ENCODE data around the gene UVRAG. TPM values are rescaled to one million over a fixed set of nuclear protein-coding genes. Genes with fewer than 3 reads are reported as not detected.

Gene UVRAG
- total RNA-seq, 1 experiment from 2014 or later: 29.5 TPM

GRCh38 chr11:75986966-75987365 is 172.0 kb downstream of the UVRAG start:
- DNase-seq (ENCODE audit: low read depth, low spot score): no peak
- Histone ChIP-seq H3K27ac (ENCODE audit: low read length) (no peak overlapping the region), H3K27me3 (ENCODE audit: control insufficient read depth, insufficient read depth, low read length) (no peaks in the 10 kb centered on the region), H3K4me1 (ENCODE audit: control insufficient read depth, insufficient read depth, low read length) (no peaks in the 10 kb centered on the region), H3K4me3 (ENCODE audit: low read depth in 2 of 2, low read length in 2 of 2) (no peak overlapping the region), H3K36me3 (ENCODE audit: control insufficient read depth, insufficient read depth, low read length) (no peaks in the 10 kb centered on the region), H3K9me3 (ENCODE audit: control insufficient read depth, insufficient read depth, low read depth, low read length) (no peaks in the 10 kb centered on the region)
- intact Hi-C loops (cut with micrococcal nuclease; ENCODE audit: unreplicated experiment): no loop called here
- in situ Hi-C loops (cut with HindIII; ENCODE audit: low pct_unique_long_range_greater_than_20kb, low sequenced_read_pairs): no loop called here
- POLR2A ChIA-PET: no interaction called here
- CTCF ChIA-PET: no interaction called here
- BruUV-seq (replicated peaks): no TSS peak
- TF ChIP-seq, protein P1, sequence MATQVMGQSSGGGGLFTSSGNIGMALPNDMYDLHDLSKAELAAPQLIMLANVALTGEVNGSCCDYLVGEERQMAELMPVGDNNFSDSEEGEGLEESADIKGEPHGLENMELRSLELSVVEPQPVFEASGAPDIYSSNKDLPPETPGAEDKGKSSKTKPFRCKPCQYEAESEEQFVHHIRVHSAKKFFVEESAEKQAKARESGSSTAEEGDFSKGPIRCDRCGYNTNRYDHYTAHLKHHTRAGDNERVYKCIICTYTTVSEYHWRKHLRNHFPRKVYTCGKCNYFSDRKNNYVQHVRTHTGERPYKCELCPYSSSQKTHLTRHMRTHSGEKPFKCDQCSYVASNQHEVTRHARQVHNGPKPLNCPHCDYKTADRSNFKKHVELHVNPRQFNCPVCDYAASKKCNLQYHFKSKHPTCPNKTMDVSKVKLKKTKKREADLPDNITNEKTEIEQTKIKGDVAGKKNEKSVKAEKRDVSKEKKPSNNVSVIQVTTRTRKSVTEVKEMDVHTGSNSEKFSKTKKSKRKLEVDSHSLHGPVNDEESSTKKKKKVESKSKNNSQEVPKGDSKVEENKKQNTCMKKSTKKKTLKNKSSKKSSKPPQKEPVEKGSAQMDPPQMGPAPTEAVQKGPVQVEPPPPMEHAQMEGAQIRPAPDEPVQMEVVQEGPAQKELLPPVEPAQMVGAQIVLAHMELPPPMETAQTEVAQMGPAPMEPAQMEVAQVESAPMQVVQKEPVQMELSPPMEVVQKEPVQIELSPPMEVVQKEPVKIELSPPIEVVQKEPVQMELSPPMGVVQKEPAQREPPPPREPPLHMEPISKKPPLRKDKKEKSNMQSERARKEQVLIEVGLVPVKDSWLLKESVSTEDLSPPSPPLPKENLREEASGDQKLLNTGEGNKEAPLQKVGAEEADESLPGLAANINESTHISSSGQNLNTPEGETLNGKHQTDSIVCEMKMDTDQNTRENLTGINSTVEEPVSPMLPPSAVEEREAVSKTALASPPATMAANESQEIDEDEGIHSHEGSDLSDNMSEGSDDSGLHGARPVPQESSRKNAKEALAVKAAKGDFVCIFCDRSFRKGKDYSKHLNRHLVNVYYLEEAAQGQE (IDR thresholded peaks at IDR 0.05; ENCODE audit: insufficient read depth in 1 of 2, low read depth in 2 of 2, low read length in 1 of 2): no peak
- no peak for TF ChIP-seq TCF7L2 (IDR thresholded peaks at IDR 0.05; ENCODE audit: low read depth, low read length)
- TF ChIP-seq, protein P2, sequence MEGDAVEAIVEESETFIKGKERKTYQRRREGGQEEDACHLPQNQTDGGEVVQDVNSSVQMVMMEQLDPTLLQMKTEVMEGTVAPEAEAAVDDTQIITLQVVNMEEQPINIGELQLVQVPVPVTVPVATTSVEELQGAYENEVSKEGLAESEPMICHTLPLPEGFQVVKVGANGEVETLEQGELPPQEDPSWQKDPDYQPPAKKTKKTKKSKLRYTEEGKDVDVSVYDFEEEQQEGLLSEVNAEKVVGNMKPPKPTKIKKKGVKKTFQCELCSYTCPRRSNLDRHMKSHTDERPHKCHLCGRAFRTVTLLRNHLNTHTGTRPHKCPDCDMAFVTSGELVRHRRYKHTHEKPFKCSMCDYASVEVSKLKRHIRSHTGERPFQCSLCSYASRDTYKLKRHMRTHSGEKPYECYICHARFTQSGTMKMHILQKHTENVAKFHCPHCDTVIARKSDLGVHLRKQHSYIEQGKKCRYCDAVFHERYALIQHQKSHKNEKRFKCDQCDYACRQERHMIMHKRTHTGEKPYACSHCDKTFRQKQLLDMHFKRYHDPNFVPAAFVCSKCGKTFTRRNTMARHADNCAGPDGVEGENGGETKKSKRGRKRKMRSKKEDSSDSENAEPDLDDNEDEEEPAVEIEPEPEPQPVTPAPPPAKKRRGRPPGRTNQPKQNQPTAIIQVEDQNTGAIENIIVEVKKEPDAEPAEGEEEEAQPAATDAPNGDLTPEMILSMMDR (IDR thresholded peaks at IDR 0.05): no peak
- no peak for TF ChIP-seq POLR2AphosphoS5 (IDR thresholded peaks at IDR 0.05; ENCODE audit: low read depth, low read length)
- no peak for TF ChIP-seq SIN3A (IDR thresholded peaks at IDR 0.05; ENCODE audit: borderline replicate concordance, insufficient read depth, low read depth, low read length)
- no peak for ATAC-seq

- Histone ChIP-seq H3K4me1 (ENCODE audit: control insufficient read depth, insufficient read depth, low read length) (no peaks in the 10 kb centered on the region), H3K27me3 (ENCODE audit: control insufficient read depth, insufficient read depth, low read length) (no peaks in the 10 kb centered on the region), H3K4me3 (ENCODE audit: low read depth in 2 of 2, low read length in 2 of 2) (no peak overlapping the region), H3K27ac (ENCODE audit: low read length) (no peak overlapping the region), H3K9me3 (ENCODE audit: control insufficient read depth, insufficient read depth, low read depth, low read length) (no peaks in the 10 kb centered on the region), H3K36me3 (ENCODE audit: control insufficient read depth, insufficient read depth, low read length) (no peaks in the 10 kb centered on the region)
- ATAC-seq: no peak
- intact Hi-C loops (cut with micrococcal nuclease; ENCODE audit: unreplicated experiment): no loop called here
- ChIA-PET POLR2A (no interaction called here), CTCF (no interaction called here)
- DNase-seq (ENCODE audit: low read depth, low spot score): no peak
- in situ Hi-C loops (cut with HindIII; ENCODE audit: low pct_unique_long_range_greater_than_20kb, low sequenced_read_pairs): no loop called here
- no peak for TF ChIP-seq SIN3A (IDR thresholded peaks at IDR 0.05; ENCODE audit: borderline replicate concordance, insufficient read depth, low read depth, low read length)
- BruUV-seq (replicated peaks): no TSS peak
Observed at GRCh38 chr11:75993126-75993525, 178.1 kb downstream of the UVRAG start.

GRCh38 chr11:75994616-75995015 is 179.6 kb downstream of the UVRAG start:
- intact Hi-C loops (cut with micrococcal nuclease; ENCODE audit: unreplicated experiment): no loop called here
- Histone ChIP-seq H3K9me3 (ENCODE audit: control insufficient read depth, insufficient read depth, low read depth, low read length) (no peaks in the 10 kb centered on the region), H3K36me3 (ENCODE audit: control insufficient read depth, insufficient read depth, low read length) (no peaks in the 10 kb centered on the region), H3K4me3 (ENCODE audit: low read depth in 2 of 2, low read length in 2 of 2) (no peak overlapping the region), H3K27ac (ENCODE audit: low read length) (no peak overlapping the region), H3K4me1 (ENCODE audit: control insufficient read depth, insufficient read depth, low read length) (no peaks in the 10 kb centered on the region), H3K27me3 (ENCODE audit: control insufficient read depth, insufficient read depth, low read length) (no peaks in the 10 kb centered on the region)
- DNase-seq (ENCODE audit: low read depth, low spot score) (no peak), ATAC-seq (no peak)
- POLR2A ChIA-PET: interaction anchor here (0.7 kb wide), 1 partner anchor 41 kb away, joined by 6 read pairs; no protein-coding TSS in a partner anchor
- TF ChIP-seq TCF7L2 (IDR thresholded peaks at IDR 0.05; ENCODE audit: low read depth, low read length) (no peak), SIN3A (IDR thresholded peaks at IDR 0.05; ENCODE audit: borderline replicate concordance, insufficient read depth, low read depth, low read length) (no peak), POLR2AphosphoS5 (IDR thresholded peaks at IDR 0.05; ENCODE audit: low read depth, low read length) (no peak)
- TF ChIP-seq, protein P2 (IDR thresholded peaks at IDR 0.05): no peak
- TF ChIP-seq, protein P1 (IDR thresholded peaks at IDR 0.05; ENCODE audit: insufficient read depth in 1 of 2, low read depth in 2 of 2, low read length in 1 of 2): no peak
- CTCF ChIA-PET: no interaction called here
- in situ Hi-C loops (cut with HindIII; ENCODE audit: low pct_unique_long_range_greater_than_20kb, low sequenced_read_pairs): loop anchor here (5.0 kb wide), 1 partner anchor 68 kb away; no protein-coding TSS in a partner anchor
- no TSS peak for BruUV-seq (replicated peaks)

Data from Panc1 (cell line).